Thymus (tissue), 11 donors: ENCODE results near the gene LDAH. TPM values are rescaled to one million over a fixed set of nuclear protein-coding genes. Genes with fewer than 3 reads are reported as not detected.
A peak's percentile ranks its signal among the peaks of the same experiment; 100 is the strongest.

Experiments
- DNase-seq, 9 donors: peaks; one replicate each; pipeline ENCODE4 v3.0.0-alpha.2; 2013; ENCODE audit warnings: low spot score in 9 of 9, low read depth in 6 of 9, missing footprints in 1 of 9
- H3K27ac ChIP-seq, 2 donors: one replicate each; pipeline ENCODE4 v1.5.1; 2013; ENCODE audit warnings: control low read depth in 1 of 2, low read depth in 1 of 2, low read length in 1 of 2, mild to moderate bottlenecking in 1 of 2, moderate library complexity in 1 of 2
- H3K27me3 ChIP-seq, 2 donors: one replicate each; pipeline ENCODE4 v1.5.1; 2013; ENCODE audit warnings: low read length in 1 of 2; ENCODE audit not compliant: control insufficient read depth in 2 of 2, insufficient read depth in 1 of 2
- H3K36me3 ChIP-seq, 2 donors: one replicate each; pipeline ENCODE4 v1.5.1; 2013; ENCODE audit warnings: low read length in 1 of 2, mild to moderate bottlenecking in 1 of 2, moderate library complexity in 1 of 2; ENCODE audit not compliant: control insufficient read depth in 2 of 2, insufficient read depth in 2 of 2
- H3K4me1 ChIP-seq, 2 donors: one replicate each; pipeline ENCODE4 v1.5.1; 2013; ENCODE audit warnings: low read length in 2 of 2; ENCODE audit not compliant: control insufficient read depth in 2 of 2, insufficient read depth in 2 of 2
- H3K4me3 ChIP-seq, 2 donors: one replicate each; pipeline ENCODE4 v1.5.1; 2013; ENCODE audit warnings: low read length in 2 of 2, control low read depth in 1 of 2, mild to moderate bottlenecking in 1 of 2
- H3K9me3 ChIP-seq, 2 donors: one replicate each; pipeline ENCODE4 v1.5.1; 2013; ENCODE audit warnings: low read length in 1 of 2, mild to moderate bottlenecking in 1 of 2; ENCODE audit not compliant: control insufficient read depth in 2 of 2, insufficient read depth in 1 of 2
- WGBS: extraction: QIAGEN DNeasy Blood & Tissue Kit; methylation state at CpG from one replicate; pipeline ENCODE4 v1.1.7; 2013; 5-methylcytosine and 5-hydroxymethylcytosine counted together
- polyA plus RNA-seq: library from polyadenylated mRNA; stranded (reverse); fragments of 200-250 nt; gene quantifications from one replicate; pipeline ENCODE4 v1.2.3, GENCODE V29; 2013
- total RNA-seq: library from RNA; stranded (reverse); fragments of 120-200 nt; gene quantifications from one replicate; pipeline ENCODE4 v1.2.4, GENCODE V29; 2013
- donor health status: healthy.

Gene LDAH
- total and polyA plus RNA-seq, 2 donors: 10.1 to 23.1 TPM

DNA sequence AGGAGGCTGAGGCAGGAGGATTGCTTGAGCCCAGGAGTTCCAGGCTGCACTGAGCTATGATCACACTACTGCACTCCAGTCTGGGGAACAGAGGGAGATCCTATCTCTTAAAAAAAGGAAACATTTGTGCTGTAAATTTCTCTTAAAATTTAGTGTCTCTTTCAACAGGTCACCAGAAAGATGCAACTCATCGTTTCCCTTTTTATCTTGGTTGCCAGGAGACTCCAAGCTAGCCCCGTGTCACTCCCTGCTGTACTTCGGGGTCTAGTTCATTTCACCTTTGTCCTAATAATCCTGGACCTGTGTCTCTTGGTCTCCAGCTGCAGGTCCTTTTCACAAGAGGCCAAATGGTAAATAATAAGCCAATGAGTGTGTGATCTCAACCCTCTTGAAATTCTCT, 179.1 kb downstream of the LDAH start:
- DNase-seq: no peak
- peaks cover 0 to 2% of the 10 kb centered on the region in 2 donors for H3K9me3 ChIP-seq
- H3K27ac ChIP-seq: no peak overlapping the region
- H3K4me3 ChIP-seq: no peak overlapping the region
- no peaks in the 10 kb centered on the region for H3K4me1 ChIP-seq
- H3K36me3 ChIP-seq: peaks cover 0 to 4% of the 10 kb centered on the region in 2 donors
- no peaks in the 10 kb centered on the region for H3K27me3 ChIP-seq
- 83% methylated on average over 3 of the region's 3 CpGs for whole genome bisulfite sequencing

DNA sequence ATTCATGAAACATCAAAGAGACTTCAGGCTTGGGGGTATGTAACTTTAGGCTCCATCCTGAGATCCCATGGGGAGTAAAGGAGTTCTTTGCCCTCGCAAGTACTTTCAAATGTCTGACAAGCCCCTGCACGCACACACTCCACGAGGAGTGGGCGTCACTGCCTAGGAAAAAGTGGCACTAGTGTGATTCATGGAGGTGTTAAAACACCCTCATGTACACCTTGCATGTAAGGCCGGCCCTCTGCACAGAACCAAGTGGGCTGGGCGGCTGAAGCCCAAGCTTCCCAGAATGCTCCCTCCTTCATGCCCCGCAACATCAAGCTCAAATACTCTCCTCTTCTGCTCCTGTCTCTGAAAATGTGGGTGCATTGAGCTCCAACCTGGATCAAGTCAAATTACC, 179.8 kb downstream of the LDAH start:
- H3K36me3 ChIP-seq: peaks cover 0 to 4% of the 10 kb centered on the region in 2 donors
- H3K4me3 ChIP-seq: no peak overlapping the region
- H3K9me3 ChIP-seq: peaks cover 0 to 2% of the 10 kb centered on the region in 2 donors
- no peak for DNase-seq
- H3K27me3 ChIP-seq: no peaks in the 10 kb centered on the region
- no peaks in the 10 kb centered on the region for H3K4me1 ChIP-seq
- H3K27ac ChIP-seq: no peak overlapping the region
- 96% methylated on average over 7 of the region's 7 CpGs for WGBS

DNA sequence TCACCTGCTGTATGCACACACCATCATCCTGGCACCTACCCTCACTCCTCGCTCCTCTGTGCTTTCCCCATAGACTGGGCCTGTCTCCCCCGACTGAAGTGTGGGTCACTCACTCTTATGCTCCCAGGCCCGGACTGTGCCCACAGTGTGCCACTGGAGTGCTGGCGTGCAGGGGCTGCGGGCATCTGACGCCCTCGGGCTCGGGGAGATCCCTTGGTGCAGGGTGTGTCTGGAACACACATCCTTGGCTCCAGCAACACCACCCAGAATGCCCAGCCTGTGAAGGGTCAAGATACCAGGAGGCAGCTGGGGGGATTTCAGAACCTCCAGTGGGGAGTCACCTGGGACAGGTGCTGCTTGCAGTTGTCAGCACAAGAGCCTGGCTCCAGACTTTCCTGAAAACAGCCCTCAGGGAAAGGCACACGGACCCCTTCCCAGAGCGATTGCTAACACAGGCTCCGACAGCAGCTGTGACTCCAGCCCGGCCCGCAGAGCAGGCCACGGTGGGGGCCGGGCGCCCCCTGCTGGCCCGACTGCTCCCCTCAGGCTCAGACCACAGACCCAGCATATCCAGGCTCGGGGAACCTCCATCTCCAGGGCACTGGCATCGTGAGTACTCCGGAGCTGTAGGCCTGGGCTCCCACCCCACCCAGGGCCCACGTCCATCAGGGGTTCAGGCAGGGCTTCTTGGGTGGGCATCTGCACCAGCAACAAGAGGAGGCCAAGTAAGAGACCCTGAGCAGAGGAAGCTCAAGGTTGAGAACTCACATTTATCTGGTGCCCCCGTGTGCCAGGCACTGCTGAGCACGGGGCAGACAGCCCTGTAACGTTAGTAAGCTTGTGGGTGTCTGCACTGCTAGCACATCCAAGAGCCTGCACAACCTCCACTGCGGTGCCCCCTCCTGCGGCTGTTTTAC, 180.6 kb downstream of the LDAH start:
- peak in 7 of 9 donors; percentile 19 to 82 (median 57) for DNase-seq
- no peaks in the 10 kb centered on the region for H3K27me3 ChIP-seq
- no peaks in the 10 kb centered on the region for H3K4me1 ChIP-seq
- H3K4me3 ChIP-seq: no peak overlapping the region
- no peak overlapping the region for H3K27ac ChIP-seq
- H3K36me3 ChIP-seq: peaks cover 0 to 4% of the 10 kb centered on the region in 2 donors
- WGBS: 50% methylated on average over 26 of the region's 26 CpGs
- H3K9me3 ChIP-seq: peaks cover 0 to 2% of the 10 kb centered on the region in 2 donors

DNA sequence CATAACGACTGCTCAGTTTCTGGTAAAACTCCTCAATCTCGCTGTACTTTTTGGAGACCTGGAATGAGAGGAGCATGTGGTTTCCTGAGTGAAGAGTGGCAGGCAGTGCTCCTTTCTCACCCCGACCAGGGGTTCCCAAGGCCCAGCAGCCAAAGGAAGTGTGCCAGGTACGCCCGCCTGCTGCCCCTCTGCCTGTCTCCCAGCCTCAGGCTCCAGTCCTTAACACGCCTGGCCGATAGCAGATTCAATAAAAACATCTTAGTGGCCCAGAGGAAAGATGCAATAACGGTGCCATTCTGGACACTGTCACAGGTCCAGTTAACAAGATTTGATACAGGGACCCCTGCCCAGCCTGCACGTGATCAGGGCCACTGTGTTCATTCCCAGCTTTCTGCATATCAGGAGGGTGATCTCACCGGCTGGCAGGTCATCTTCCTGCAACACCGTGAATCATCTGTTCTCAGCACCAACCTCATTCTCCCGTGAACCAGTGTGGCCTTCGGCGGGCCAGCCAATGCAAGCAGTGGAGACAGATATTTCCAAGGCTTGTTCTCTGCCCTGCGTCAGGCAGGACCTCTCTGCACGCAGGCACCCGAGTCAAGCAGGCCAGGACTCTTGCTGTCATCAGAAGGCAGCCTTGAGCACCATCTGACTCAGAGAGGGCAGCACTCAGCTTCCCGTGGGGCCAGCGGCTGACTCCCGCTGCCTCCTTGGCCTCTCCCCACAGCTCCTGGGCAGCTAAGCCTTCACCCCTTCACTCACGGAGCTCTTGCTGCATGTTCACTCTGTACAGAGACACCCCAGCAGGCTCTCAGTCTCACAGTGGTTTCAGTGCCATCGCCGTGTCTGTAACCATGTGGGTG, 181.5 kb downstream of the LDAH start:
- 96% methylated on average over 23 of the region's 23 CpGs for WGBS
- Histone ChIP-seq H3K27me3 (no peaks in the 10 kb centered on the region), H3K27ac (no peak overlapping the region), H3K9me3 (peaks cover 0 to 2% of the 10 kb centered on the region in 2 donors), H3K4me1 (no peaks in the 10 kb centered on the region), H3K4me3 (no peak overlapping the region), H3K36me3 (peaks cover 0 to 4% of the 10 kb centered on the region in 2 donors)
- DNase-seq: no peak

DNA sequence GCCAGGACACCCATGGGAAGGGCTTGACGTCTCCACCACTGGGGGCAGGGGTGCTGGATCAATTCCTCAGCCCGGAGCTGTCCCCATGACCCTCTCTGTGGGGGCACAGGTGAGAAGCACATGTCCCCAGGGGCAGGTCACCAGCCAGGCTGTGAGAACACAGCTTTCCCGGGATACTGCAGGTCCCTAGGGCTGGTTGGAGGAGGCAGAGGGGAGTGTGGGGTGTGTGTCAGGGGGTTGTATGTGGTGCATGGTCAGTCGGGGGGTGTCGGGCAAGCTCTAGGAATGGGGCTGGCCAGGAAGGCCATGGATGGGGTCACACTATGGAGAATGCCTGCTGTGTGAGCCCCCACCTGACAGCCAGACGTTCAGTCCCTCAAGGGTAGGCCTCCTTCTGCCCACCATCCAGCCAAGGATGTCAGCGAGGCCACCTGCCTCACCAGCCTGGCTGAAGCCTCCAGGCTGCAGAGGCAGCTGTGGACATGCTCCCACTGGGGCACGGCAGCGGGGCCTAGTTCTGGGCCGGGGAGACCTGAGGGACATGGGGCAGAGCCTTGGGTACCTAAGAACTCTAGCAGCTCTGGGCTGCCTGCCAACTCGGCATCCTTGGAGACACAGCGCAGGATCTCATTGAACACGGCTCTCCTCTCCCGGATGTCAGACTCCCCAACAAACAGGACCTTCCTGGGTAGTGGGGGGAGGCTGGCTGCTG, 182.3 kb downstream of the LDAH start:
- WGBS: 94% methylated on average over 14 of the region's 14 CpGs
- Histone ChIP-seq H3K27me3 (no peaks in the 10 kb centered on the region), H3K4me1 (no peaks in the 10 kb centered on the region), H3K9me3 (peaks cover 0 to 2% of the 10 kb centered on the region in 2 donors), H3K4me3 (no peak overlapping the region), H3K36me3 (peaks cover 0 to 4% of the 10 kb centered on the region in 2 donors), H3K27ac (no peak overlapping the region)
- DNase-seq: no peak

DNA sequence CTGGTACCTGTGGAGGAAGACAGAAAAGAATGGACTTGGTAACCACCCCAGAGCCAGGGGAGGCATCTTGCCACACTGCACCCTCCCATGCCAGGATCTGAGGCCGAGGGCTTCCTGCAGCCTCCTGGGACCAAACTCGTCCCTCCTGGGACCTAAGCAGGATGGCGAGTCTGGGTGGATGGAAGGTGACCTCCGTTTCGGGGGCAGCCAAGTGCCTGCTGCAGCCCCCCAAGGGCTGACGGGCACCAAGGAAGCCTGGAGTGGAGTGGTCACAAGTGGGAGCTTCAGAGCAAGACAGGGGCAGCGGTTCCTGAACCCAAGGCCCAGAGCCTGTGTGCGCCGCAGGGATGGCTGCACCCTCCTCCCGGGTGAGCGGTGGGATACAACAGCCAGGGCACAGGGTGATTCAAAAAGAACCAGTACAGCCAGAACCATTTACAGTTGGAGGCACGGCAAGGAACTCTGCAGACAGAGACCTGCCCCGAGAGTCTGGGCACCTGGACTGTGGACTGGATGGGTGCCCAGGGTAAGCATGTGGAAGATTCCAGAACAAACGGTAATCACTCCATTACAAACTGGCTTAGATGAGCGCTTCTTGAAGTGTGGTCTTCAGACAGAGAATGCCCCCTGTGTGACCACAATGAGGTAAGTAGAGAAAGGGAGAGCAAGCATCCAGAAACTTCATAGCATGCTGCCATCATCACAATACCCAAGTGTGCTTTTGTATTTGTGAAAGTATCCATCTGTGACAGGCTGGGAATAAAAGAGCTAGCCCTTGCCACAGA, 184.1 kb downstream of the LDAH start:
- Histone ChIP-seq H3K36me3 (peaks cover 0 to 4% of the 10 kb centered on the region in 2 donors), H3K27ac (no peak overlapping the region), H3K4me1 (peaks cover 0 to 6% of the 10 kb centered on the region in 2 donors), H3K27me3 (no peaks in the 10 kb centered on the region), H3K4me3 (no peak overlapping the region), H3K9me3 (peaks cover 0 to 2% of the 10 kb centered on the region in 2 donors)
- DNase-seq: no peak
- 97% methylated on average over 15 of the region's 15 CpGs for WGBS

DNA sequence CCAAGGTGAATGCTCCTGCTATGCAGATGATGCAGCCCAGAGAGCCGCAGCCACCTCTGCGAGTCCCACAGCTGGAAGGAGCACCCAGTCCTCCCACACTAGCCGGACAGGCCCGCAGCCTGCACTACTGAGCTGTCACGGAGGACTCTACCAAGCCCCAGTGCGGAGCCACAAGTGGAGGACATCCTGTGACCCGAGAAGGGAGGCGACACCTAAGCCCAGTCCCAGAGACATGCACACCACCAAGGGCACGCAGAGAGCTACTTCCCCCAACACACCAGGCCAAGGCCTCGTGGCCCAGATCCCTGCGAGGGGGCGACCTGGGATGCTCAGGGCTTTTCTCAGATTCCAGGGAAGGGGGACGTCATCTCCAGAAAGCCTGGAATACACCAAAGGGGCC, 184.9 kb downstream of the LDAH start:
- Histone ChIP-seq H3K27me3 (no peaks in the 10 kb centered on the region), H3K4me1 (peaks cover 0 to 7% of the 10 kb centered on the region in 2 donors), H3K4me3 (no peak overlapping the region), H3K27ac (no peak overlapping the region), H3K36me3 (peaks cover 0 to 4% of the 10 kb centered on the region in 2 donors), H3K9me3 (peaks cover 0 to 2% of the 10 kb centered on the region in 2 donors)
- DNase-seq: no peak
- WGBS: 96% methylated on average over 13 of the region's 13 CpGs

DNA sequence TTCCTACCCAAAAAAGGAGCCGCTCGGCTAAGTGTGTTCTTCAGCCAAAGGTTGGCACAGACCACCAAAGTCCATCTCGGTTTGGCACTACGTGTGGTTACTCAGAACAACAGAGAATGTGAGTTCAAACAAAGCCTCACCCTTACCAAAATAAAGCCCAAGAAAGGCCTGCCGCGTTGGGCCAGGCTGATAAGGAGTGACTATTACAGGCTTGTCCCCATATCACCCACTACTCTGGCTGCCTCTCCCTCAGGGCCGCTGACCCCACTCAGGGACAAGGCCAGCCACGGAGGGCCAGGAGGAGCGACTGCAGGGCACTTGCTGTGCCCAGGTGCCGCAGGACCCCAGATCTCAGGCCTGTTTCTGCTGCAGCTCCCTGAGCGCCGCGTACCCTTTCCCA, 185.8 kb downstream of the LDAH start:
- Histone ChIP-seq H3K4me1 (peaks cover 0 to 7% of the 10 kb centered on the region in 2 donors), H3K27ac (no peak overlapping the region)
- WGBS: 84% methylated on average over 13 of the region's 13 CpGs

More for the DNA sequence above, 185.8 kb downstream of the LDAH start:
- H3K27me3 ChIP-seq: no peaks in the 10 kb centered on the region
- peaks cover 0 to 2% of the 10 kb centered on the region in 2 donors for H3K9me3 ChIP-seq
- no peak for DNase-seq
- no peak overlapping the region for H3K4me3 ChIP-seq
- peaks cover 0 to 4% of the 10 kb centered on the region in 2 donors for H3K36me3 ChIP-seq
